ENCODE measurements around the gene GPR42.
"Not testable (repeated sequence)": the region's sequence is repeated elsewhere in the genome, so short reads cannot be mapped to it uniquely, and the experiment has no call there.

Gene GPR42

DNA sequence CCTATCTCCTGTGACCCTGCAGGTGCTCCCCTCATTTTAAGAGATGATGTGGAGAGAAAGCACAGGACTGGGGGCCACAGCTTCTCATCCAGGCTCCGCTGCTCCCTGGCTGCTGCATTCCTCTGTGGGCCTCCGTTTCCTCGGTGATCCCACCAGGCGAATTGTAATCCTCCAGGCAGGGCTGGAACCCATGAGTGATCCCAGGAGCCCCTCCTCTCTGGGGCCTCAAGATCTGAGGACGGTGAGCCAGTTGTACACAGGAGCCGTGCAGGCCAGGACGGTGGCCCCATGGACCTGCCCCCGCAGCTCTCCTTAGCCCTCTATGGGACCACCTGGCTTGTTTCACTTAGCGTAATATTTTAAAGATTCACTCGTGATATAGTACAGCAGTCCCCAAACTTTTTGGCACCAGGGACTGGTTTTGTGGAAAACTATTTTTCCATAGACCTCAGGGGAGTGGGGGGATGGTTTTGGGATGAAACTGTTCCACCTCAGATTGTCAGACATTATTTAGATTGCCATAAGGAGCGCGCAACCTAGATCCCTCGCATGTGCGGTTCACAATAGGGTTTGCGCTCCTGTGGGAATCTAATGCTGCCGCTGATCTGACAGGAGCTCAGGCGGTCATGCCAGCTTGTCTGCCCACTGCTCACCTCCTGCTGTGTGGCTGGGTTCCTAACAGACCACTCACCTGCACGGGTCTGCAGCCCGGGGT lies 7.0 kb upstream of the GPR42 start:
- DNase-seq, result no peak

DNA sequence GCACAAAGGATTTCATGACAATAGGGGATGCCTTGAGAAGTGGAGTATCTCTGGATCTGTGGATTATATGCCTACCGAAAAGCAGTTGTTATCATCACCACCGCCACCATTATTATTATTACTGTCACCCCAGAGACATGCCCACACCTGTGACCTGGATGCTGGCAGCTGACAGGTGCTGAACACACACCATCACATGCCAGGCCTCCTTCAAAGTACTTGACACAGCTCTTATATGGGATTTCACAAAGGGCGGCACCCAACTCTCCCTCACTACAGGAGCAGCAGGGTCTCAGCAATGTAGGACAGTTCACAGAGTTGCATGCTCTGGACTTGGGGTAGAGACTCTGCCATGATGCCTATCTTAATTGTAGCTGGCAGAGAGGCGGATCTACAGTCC lies 5.6 kb upstream of the GPR42 start:
- DNase-seq, result no peak

GRCh38 chr19:35368378-35368777 lies 2.5 kb upstream of the GPR42 start:
- no peak for DNase-seq

DNA sequence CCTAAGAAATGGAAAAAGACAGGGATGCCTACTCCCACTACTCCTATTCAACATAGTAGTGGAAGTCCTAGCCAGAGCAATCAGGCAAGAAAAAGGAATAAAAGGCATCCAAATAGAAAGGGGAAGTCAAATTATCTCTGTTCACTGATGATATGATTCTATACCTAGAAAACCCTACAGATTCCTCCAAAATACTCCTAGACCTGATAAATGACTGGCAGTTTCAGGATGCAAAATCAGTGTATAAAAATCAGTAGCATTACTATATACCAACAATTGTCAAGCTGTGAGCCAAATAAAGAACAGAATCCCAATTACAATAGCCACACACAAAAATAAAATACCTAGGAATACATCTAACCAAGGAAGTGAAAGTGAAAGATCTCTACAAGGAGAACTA lies 1.3 kb upstream of the GPR42 start:
- DNase-seq, result no peak

DNA sequence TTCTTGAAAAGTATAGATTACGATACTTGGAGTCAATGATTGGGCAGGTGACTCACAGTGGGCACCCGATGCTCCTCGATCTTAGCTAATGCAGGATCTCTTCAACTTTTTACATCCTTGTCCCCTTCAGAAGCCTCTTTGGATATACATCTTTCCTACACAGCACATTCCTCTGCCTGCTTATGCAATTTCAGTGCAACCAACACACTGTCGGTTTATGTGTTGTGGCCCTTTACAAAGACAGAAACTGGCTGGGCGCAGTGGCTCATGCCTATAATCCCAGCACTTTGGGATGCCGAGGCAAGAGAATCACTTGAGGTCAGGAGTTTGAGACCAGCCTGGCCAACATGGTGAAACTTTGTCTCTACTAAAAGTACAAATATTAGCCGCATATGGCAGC lies 2.6 kb downstream of the GPR42 start:
- DNase-seq, result no peak

DNA sequence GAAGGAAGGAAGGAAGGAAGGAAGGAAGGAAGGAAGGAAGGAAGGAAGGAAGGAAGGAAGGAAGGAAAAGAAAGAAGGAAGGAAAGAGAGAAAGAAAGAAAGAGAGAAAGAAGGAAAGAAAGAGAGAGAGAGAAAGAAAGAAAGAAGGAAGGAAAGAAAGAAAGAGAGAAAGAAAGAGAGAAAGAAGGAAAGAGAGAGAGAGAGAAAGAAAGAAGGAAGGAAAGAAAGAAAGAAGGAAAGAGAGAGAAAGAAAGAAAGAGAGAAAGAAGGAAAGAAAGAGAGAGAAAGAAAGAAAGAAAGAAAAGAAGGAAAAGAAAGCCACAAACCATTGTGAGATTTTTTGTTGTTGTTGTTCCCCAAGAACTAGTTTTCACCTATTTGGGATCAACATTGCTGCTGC lies 3.2 kb downstream of the GPR42 start:
- DNase-seq, result not testable (repeated sequence)

DNA sequence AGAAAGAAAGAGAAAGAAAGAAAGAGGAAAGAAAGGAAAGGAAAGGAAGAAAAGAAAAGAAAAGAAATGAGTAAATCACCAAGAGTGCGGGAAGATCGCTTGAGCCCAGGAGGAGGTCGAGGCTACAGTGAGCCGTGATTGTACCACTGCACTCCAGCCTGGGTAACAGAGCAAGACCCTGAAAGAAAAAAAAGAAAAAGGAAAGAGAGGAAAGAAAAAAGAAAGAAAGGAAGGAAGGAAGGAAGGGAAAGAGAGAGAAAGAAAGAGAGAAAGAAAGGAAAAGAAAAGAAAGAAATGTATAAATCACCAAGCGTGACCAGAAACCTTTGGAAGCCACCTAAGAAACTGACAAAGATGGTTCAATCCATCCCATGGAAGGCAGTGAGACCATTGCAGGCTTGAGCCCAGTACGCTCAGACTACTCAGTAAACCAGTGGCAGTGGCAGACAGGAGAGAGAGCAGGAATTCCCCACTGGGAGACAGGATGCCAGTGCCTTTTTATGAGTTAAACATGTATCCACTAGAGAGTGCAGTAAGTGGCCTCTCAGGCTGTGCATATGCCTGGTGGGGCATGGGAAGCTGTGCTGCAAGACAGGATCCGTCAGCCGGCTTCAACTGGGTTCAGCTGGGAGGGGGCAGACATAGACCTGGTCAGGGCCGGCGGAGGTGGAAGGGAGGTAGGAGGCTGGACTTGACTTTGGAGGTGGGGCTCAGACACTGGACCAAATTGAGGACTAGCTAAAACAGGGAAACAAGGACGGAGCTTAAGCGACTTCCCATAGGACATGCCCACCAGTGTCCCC lies 4.8 kb downstream of the GPR42 start:
- DNase-seq, result no peak

GRCh38 chr19:35377656-35378055 lies 6.8 kb downstream of the GPR42 start:
- DNase-seq, result no peak

- no peak for DNase-seq
These were observed 7.5 kb downstream of the GPR42 start for GRCh38 chr19:35378356-35378755.

DNA sequence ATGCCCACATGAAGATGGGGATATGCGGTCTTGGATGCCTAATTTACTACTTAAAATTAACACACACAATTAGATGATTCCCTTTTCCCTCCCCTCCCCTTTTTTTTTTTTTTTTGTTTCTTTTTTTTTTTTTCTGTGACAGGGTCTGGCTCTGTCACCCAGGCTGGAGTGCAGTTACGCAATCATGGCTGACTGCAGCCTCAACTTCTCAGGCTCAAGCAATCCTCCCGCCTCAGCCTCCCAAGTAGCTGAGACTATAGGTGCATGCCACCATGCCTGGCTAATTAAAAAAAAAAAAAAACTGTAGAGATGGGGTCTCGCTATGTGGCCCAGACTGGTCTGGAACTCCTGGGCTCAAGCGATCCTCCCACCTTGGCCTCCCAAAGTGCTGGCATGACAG lies 8.7 kb downstream of the GPR42 start:
- DNase-seq, result not testable (repeated sequence)

DNA sequence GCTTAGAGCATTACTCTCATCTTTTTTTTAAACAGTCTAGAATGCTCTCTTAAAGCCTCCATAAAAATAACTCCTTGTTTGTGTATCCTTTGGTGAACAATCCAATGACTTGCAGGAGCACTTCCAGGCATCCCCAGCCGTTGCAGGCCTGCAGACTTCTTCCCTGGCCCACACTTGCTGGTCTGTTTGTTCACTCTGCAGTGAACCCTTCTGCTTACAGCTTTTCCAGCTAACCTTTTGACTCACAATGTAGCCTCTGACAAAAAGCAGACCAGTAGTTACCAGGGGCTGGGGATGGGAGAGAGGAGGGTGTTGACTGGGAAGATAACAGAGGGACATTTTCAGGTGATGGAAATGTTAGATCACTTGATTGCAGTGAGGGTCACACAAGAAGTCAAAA lies 9.1 kb downstream of the GPR42 start:
- no peak for DNase-seq

- DNase-seq, result no peak
These were observed 9.7 kb downstream of the GPR42 start for GRCh38 chr19:35380450-35381124.

DNA sequence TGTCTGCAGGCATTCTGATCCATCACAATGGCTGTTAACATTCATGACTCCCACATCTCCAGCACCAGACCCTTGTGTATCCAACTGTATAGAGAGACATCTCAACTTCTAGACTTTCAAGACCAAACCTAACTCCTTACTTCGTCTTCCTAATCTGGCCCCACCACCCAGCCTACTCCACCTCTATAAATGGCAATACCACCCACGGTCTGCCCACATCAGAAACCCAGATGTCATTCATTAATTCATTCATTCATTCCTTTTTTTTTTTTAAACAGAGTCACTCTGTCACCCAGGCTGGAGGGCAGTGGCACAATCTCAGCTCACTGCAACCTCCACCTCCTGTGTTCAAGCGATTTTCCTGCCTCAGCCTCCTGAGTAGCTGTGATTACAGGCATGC lies 10.4 kb downstream of the GPR42 start:
- no peak for DNase-seq

GRCh38 chr19:35381926-35382325 lies 11.1 kb downstream of the GPR42 start:
- no peak for DNase-seq

DNA sequence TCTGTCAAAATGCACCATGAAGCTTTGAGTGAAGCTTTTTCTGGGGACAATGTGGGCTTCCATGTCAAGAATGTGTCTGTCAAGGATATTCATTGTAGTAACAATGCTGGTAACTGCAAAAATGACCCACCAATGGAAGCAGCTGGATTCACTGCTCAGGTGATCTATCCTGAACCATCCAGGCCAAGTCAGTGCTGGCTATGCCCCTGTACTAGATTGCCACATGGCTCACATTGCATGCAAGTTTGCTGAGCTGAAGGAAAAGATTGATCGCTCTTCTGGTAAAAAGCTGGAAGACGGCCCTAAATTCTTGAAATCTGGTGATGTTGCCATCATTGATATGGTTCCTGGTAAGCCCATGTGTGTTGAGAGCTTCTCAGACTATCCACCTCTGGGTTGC lies 12.7 kb downstream of the GPR42 start:
- DNase-seq, result no peak

GRCh38 chr19:35388277-35389054 lies 17.6 kb downstream of the GPR42 start:
- no peak for DNase-seq

GRCh38 chr19:35389192-35389861 lies 18.5 kb downstream of the GPR42 start:
- no peak for DNase-seq

DNA sequence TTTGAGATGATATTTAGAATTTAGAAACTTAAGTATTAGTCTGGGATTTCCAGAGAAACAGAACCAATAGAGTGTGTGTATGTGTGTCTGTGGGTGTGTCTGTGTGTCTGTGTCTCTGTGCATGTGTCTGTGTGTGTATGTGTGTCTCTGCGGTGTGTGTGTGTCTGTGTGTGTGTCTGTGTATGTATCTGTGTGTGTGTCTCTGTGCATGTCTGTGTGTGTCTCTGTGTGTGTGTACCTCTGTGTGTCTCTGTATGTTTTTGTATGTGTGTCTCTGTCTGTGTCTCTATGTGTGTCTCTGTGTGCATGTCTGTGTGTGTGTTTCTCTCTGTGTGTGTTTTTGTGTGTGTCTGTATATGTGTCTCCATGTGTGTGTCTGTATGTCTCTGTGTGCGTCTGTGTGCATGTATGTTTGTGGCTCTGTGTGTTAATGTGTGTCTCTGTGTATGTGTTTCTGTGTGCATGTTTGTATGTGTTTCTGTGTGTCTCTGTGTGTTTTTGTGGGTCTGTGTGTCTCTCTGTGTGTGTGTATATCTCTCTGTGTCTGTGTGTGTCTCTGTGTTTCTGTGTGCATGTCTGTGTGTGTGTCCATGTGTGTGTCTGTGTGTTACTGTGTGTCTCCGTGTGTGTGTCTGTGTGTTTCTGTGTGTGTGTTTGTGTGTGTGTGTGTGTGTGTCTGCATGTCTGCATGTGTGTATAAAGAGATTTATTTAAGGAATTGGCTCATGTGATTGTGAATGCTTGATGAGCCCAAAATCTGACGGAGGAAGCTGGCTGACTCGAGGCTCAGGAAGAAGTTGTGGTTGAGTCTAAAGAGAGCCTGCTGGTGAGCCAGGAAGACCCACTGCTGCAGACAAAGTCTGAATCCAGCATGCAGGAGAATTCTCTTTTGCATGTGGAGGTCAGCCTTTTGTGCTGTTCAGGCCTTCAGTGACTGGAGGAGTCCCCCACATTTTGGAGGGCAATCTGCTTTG lies 22.2 kb downstream of the GPR42 start:
- DNase-seq, result no peak

- no peak for DNase-seq
These were observed 24.7 kb downstream of the GPR42 start for GRCh38 chr19:35395382-35396199.

DNA sequence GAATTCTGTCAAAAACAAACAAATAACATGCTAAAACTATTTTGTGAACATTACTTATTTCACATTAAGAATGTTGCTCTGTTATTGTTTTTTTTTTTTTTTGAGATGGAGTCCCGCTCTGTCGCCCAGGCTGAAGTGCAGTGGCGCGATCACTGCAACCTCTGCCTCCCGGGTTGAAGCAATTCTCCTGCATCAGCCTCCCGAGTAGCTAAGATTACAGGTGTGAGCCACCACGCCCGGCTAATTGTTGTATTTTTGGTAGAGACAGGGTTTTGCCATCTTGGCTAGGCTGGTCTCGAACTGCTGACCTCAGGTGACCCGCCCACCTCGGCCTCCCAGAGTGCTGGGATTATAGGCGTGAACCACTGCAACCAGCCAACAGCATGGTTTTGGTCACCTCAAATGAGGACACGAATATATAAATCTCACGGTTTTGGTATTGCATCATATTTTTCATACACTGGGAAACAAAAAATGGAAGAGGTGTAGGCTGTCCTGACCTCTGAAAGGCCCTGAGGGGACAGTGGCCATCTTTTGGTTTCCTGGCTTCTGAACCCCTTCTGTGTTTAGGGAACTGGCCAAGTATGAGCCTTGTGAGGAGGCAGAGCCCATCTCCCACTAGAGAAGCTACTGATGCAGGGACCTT lies 25.5 kb downstream of the GPR42 start:
- no peak for DNase-seq
